ENCODE measurements around the gene DDIT4. TPM values are rescaled to one million over a fixed set of nuclear protein-coding genes. Genes with fewer than 3 reads are reported as not detected.

DDIT4 gene
- polyA plus RNA-seq, 1 donor from 2014 or later, result 29.9 TPM

- Histone ChIP-seq H3K79me2 (replicated peaks; ENCODE audit: insufficient read depth, low read length) (no peaks in the 10 kb centered on the region), H3K27ac (ENCODE audit: low read length) (no peak overlapping the region), H3K36me3 (ENCODE audit: insufficient read depth, low read length) (no peaks in the 10 kb centered on the region), H3K4me3 (ENCODE audit: low read length) (peak overlapping the region; percentile 56), H4K20me1 (ENCODE audit: insufficient read depth) (no peaks in the 10 kb centered on the region), H2AFZ (ENCODE audit: low read depth, low read length) (peak overlapping the region; percentile 86), H3K9me3 (ENCODE audit: low read length) (no peaks in the 10 kb centered on the region), H3F3A (ENCODE audit: insufficient read depth, low read length, poor library complexity, severe bottlenecking) (no peaks in the 10 kb centered on the region), H3K9ac (ENCODE audit: low read length) (peak overlapping the region; percentile 53), H3K9me2 (ENCODE audit: insufficient read depth, low read length) (no peaks in the 10 kb centered on the region), H3K4me2 (ENCODE audit: low read length) (no peak overlapping the region), H3K27me3 (ENCODE audit: insufficient read depth, low read depth, low read length) (no peaks in the 10 kb centered on the region)
- TF ChIP-seq RAD21 (conservative IDR thresholded peaks at IDR 0.05) (peak; percentile 42), POLR2AphosphoS5 (IDR thresholded peaks at IDR 0.05) (peak; percentile 9), EP300 (conservative IDR thresholded peaks at IDR 0.05; ENCODE audit: poor library complexity, severe bottlenecking) (no peak), EZH2 (IDR thresholded peaks at IDR 0.05; ENCODE audit: borderline replicate concordance, insufficient read depth, low read length, poor library complexity, severe bottlenecking) (no peak), CTCF (IDR thresholded peaks at IDR 0.05; ENCODE audit: poor library complexity, severe bottlenecking) (no peak), SMC3 (conservative IDR thresholded peaks at IDR 0.05; ENCODE audit: poor library complexity) (peak; percentile 35)
Observed at GRCh38 chr10:72254813-72255568, 18.7 kb upstream of the DDIT4 start.

- Histone ChIP-seq H3K4me2 (ENCODE audit: low read length) (no peak overlapping the region), H3K9me2 (ENCODE audit: insufficient read depth, low read length) (no peaks in the 10 kb centered on the region), H3F3A (ENCODE audit: insufficient read depth, low read length, poor library complexity, severe bottlenecking) (peaks cover 1% of the 10 kb centered on the region), H4K20me1 (ENCODE audit: insufficient read depth) (no peaks in the 10 kb centered on the region), H3K9me3 (ENCODE audit: low read length) (no peaks in the 10 kb centered on the region), H3K36me3 (ENCODE audit: insufficient read depth, low read length) (no peaks in the 10 kb centered on the region), H2AFZ (ENCODE audit: low read depth, low read length) (no peak overlapping the region), H3K4me3 (ENCODE audit: low read length) (no peak overlapping the region), H3K9ac (ENCODE audit: low read length) (no peak overlapping the region), H3K79me2 (replicated peaks; ENCODE audit: insufficient read depth, low read length) (no peaks in the 10 kb centered on the region), H3K27ac (ENCODE audit: low read length) (no peak overlapping the region), H3K27me3 (ENCODE audit: insufficient read depth, low read depth, low read length) (no peaks in the 10 kb centered on the region)
- TF ChIP-seq TAF1 (IDR thresholded peaks at IDR 0.05; ENCODE audit: low read depth), result no peak
- no peak for TF ChIP-seq CTCF (IDR thresholded peaks at IDR 0.05; ENCODE audit: poor library complexity, severe bottlenecking)
- no peak for TF ChIP-seq SMC3 (conservative IDR thresholded peaks at IDR 0.05; ENCODE audit: poor library complexity)
Observed at GRCh38 chr10:72255977-72256729, 17.6 kb upstream of the DDIT4 start.

Measured in neural cell (in vitro differentiated cells).